Epithelial cell of proximal tubule (primary cell): Measurements from ENCODE around the gene ALB. TPM values are rescaled to one million over a fixed set of nuclear protein-coding genes. Genes with fewer than 3 reads are reported as not detected.

ENCODE experiments used
- DNase-seq: peaks from one replicate; pipeline ENCODE4 v3.0.0-alpha.2; 2011; ENCODE audit warnings: low read depth
- H3K4me3 ChIP-seq: 2 replicates; pipeline ENCODE4 v1.5.1; 2011; ENCODE audit warnings: low read depth, mild to moderate bottlenecking, low read length
- CTCF ChIP-seq: conservative IDR thresholded peaks from 2 replicates; pipeline ENCODE4 v1.5.1; 2012; ENCODE audit warnings: low read depth, mild to moderate bottlenecking, low read length
- total RNA-seq: library from RNA; depleted of rRNA; stranded (reverse); fragments of >200 nt; gene quantifications from 2 replicates; pipeline ENCODE4 v1.2.3, GENCODE V29; 2015

Gene ALB
- total RNA-seq, 1 donor from 2014 or later, result not detected

GRCh38 chr4:73396993-73397972, 6.8 kb upstream of the ALB start:
- DNase-seq, result no peak
- no peak for TF ChIP-seq CTCF
- no peak overlapping the region for H3K4me3 ChIP-seq

GRCh38 chr4:73401412-73401811, 2.7 kb upstream of the ALB start:
- no peak for DNase-seq
- TF ChIP-seq CTCF, result no peak

GRCh38 chr4:73404457-73404856, 370 bp downstream of the ALB start:
- no peak for DNase-seq
- TF ChIP-seq CTCF, result no peak
- no peak overlapping the region for H3K4me3 ChIP-seq

More at GRCh38 chr4:73401412-73401811, 2.7 kb upstream of the ALB start:
- H3K4me3 ChIP-seq, result no peak overlapping the region

GRCh38 chr4:73405138-73405537, 1.1 kb downstream of the ALB start:
- no peak for DNase-seq
- no peak for TF ChIP-seq CTCF
- no peak overlapping the region for H3K4me3 ChIP-seq

- TF ChIP-seq CTCF, result no peak
- no peak for DNase-seq
- H3K4me3 ChIP-seq, result no peak overlapping the region
Measured at GRCh38 chr4:73406548-73406875, 2.4 kb downstream of the ALB start.

GRCh38 chr4:73407227-73407673, 3.2 kb downstream of the ALB start:
- DNase-seq, result no peak
- H3K4me3 ChIP-seq, result no peak overlapping the region
- TF ChIP-seq CTCF, result no peak
